B cell (primary cell): ENCODE data around the gene DNAH12. TPM values are rescaled to one million over a fixed set of nuclear protein-coding genes. Genes with fewer than 3 reads are reported as not detected.

Experiments used
- ATAC-seq: fragments of 200-7000 bp; cut with Tn5 transposase; one replicate; pipeline ENCODE4 v1.10.0; 2021; ENCODE audit warnings: low read depth, mild to moderate bottlenecking, moderate number of reproducible peaks, moderate library complexity
- CTCF ChIA-PET: fragments of 350-600 bp; sonication (Branson Sonifier 250); formaldehyde crosslinking; loops from one replicate; lab custom pipeline; 2021; ENCODE audit warnings: antibody characterized with exemption, inconsistent platforms; lab: Charles Lee
- POLR2A ChIA-PET: fragments of 350-600 bp; sonication (Branson Sonifier 250); formaldehyde crosslinking; loops from one replicate; lab custom pipeline; 2021; ENCODE audit warnings: antibody characterized with exemption; lab: Charles Lee
- DNase-seq: peaks from one replicate; pipeline ENCODE4 v3.0.0; 2013
- H2AFZ ChIP-seq: 2 replicates; pipeline ENCODE4 v1.6.1; 2012; ENCODE audit warnings: mild to moderate bottlenecking, low read depth, low read length; ENCODE audit not compliant: insufficient read depth, poor library complexity, severe bottlenecking
- H3K27ac ChIP-seq, 2 donors: 1 replicate in 1 of 2; 2 replicates in 1 of 2; pipeline ENCODE4 v1.5.1; 2012 to 2013; ENCODE audit warnings: low read length in 2 of 2, mild to moderate bottlenecking in 2 of 2, moderate library complexity in 1 of 2
- H3K27me3 ChIP-seq, 4 experiments: fragments of 200-600 bp in 1 of 4; sonication (generic) in 1 of 4; replicated peaks in 1 of 4; 1 replicate in 2 of 4; 2 replicates in 2 of 4; pipeline versions ENCODE4 v1.6.1 to v1.7.0; 2013 to 2016; ENCODE audit warnings: low read length in 3 of 4, mild to moderate bottlenecking in 2 of 4, mixed read lengths in 1 of 4, moderate library complexity in 1 of 4; ENCODE audit not compliant: insufficient read depth in 4 of 4, control insufficient read depth in 3 of 4; ENCODE audit errors: control extremely low read depth in 1 of 4
- H3K36me3 ChIP-seq, 2 experiments: replicated peaks in 1 of 2; 1 replicate in 1 of 2; 2 replicates in 1 of 2; pipeline versions ENCODE4 v1.6.1 to v1.7.1; 2013; ENCODE audit warnings: low read length in 1 of 2; ENCODE audit not compliant: insufficient read depth in 2 of 2, control insufficient read depth in 1 of 2; ENCODE audit errors: control extremely low read depth in 1 of 2, extremely low read depth in 1 of 2
- H3K4me1 ChIP-seq, 2 donors: fragments of 200-600 bp in 1 of 2; sonication (generic) in 1 of 2; 1 replicate in 1 of 2; 2 replicates in 1 of 2; pipeline versions ENCODE4 v1.5.1 to v1.6.1; 2013 to 2017; ENCODE audit warnings: low read length in 2 of 2; ENCODE audit not compliant: control insufficient read depth in 2 of 2, insufficient read depth in 2 of 2
- H3K4me2 ChIP-seq: replicated peaks from 2 replicates; pipeline ENCODE3; 2012; ENCODE audit warnings: mild to moderate bottlenecking, low read depth, low read length; ENCODE audit not compliant: poor library complexity, severe bottlenecking
- H3K4me3 ChIP-seq, 5 experiments: fragments of 200-600 bp in 1 of 5; sonication (generic) in 1 of 5; 1 replicate in 3 of 5; 2 replicates in 2 of 5; pipeline versions ENCODE4 v1.5.1 to v1.7.0; 2011 to 2016; ENCODE audit warnings: low read length in 4 of 5, mild to moderate bottlenecking in 4 of 5, low read depth in 2 of 5, control low read depth in 1 of 5, moderate library complexity in 1 of 5; ENCODE audit not compliant: insufficient read depth in 1 of 5; ENCODE audit errors: control extremely low read depth in 1 of 5, extremely low read depth in 1 of 5
- H3K79me2 ChIP-seq: fragments of 200-600 bp; sonication (generic); one replicate; pipeline ENCODE4 v1.6.0; 2016; ENCODE audit warnings: low read length; ENCODE audit not compliant: control insufficient read depth, insufficient read depth
- H3K9ac ChIP-seq: fragments of 200-600 bp; sonication (generic); 2 replicates; pipeline ENCODE4 v1.6.1; 2017; ENCODE audit warnings: mild to moderate bottlenecking, low read length, moderate library complexity
- H3K9me3 ChIP-seq, 3 donors: one replicate each; pipeline versions ENCODE4 v1.6.1 to v1.7.1; 2013; ENCODE audit warnings: low read length in 2 of 3; ENCODE audit not compliant: control insufficient read depth in 2 of 3, insufficient read depth in 1 of 3; ENCODE audit errors: control extremely low read depth in 1 of 3
- H4K20me1 ChIP-seq: 2 replicates; pipeline ENCODE4 v1.6.0; 2012; ENCODE audit warnings: mild to moderate bottlenecking, low read length; ENCODE audit not compliant: insufficient read depth, control insufficient read depth, poor library complexity, severe bottlenecking
- H3K27ac Mint-ChIP-seq: one replicate; pipeline ENCODE4 v1.8.0; 2021; ENCODE audit warnings: mixed read lengths
- H3K27me3 Mint-ChIP-seq: one replicate; pipeline ENCODE4 v1.8.0; 2021; ENCODE audit warnings: mixed read lengths
- H3K4me1 Mint-ChIP-seq: one replicate; pipeline ENCODE4 v1.8.0; 2021; ENCODE audit warnings: mixed read lengths
- H3K4me3 Mint-ChIP-seq: one replicate; pipeline ENCODE4 v1.8.0; 2021; ENCODE audit warnings: mixed read lengths
- H3K9me3 Mint-ChIP-seq: one replicate; pipeline ENCODE4 v1.8.0; 2022; ENCODE audit warnings: mixed read lengths; ENCODE audit not compliant: insufficient read depth
- CTCF ChIP-seq: fragments of 200-600 bp; IDR thresholded peaks from one replicate; pipeline ENCODE4 v1.8.0; 2022; ENCODE audit warnings: antibody characterized with exemption, mild to moderate bottlenecking
- EZH2 ChIP-seq: IDR thresholded peaks from 2 replicates; pipeline ENCODE4 v1.6.1; 2012; ENCODE audit warnings: borderline replicate concordance, low read depth, mild to moderate bottlenecking, moderate library complexity, low read length; ENCODE audit not compliant: insufficient read depth, poor library complexity, severe bottlenecking
- WGBS: methylation state at CpG from one replicate; pipeline ENCODE4 v1.1.5; 2013; ENCODE audit warnings: missing lambda C conversion rate; ENCODE audit not compliant: insufficient coverage; 5-methylcytosine and 5-hydroxymethylcytosine counted together
- intact Hi-C: fragments of 100-400 bp; cut with micrococcal nuclease; formaldehyde crosslinking; loops from one replicate; pipeline ENCODE4 v1.10.0; 2022
- polyA plus RNA-seq: library from polyadenylated mRNA; depleted of rRNA; stranded (reverse); fragments of >200 nt; gene quantifications from 2 replicates; pipeline ENCODE4 v1.2.3, GENCODE V29; 2012
- total RNA-seq, 2 donors: library from RNA; stranded (reverse); fragments of 120-200 nt in 1 of 2; gene quantifications; 1 replicate in 1 of 2; 2 replicates in 1 of 2; pipeline versions ENCODE4 v1.2.3 to v1.2.4, GENCODE V29; 2013 to 2022

The DNAH12 gene
- total and polyA plus RNA-seq, 2 donors (not counting 1 experiment from before 2014, with no cell fraction given), result 0.09 to 0.17 TPM

DNA sequence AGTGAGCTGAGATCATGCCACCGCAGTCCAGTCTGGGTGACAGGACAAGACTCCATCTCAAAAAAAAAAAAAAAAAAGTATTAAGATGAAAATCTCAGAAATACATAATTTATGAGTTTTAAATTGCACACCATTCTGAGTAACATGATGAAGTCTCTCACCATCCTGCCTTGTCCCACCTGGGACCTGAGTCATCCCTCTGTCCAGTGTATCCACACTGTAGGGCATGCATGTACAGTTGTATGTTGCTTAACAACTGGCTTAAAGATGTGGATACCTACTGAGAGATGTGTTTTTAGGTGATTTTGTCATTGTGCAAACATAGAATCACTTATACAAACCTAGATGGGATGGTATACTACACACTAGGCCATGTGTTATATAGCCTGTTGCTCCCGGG is 268.8 kb downstream of the DNAH12 start:
- H3K27me3 Mint-ChIP-seq, result no peaks in the 10 kb centered on the region
- CTCF ChIA-PET, result no interaction called here
- POLR2A ChIA-PET, result no interaction called here
- H3K4me2 ChIP-seq, result no peak overlapping the region
- H3K9me3 Mint-ChIP-seq, result peaks cover 3% of the 10 kb centered on the region
- H3K27ac ChIP-seq, result no peak overlapping the region
- H3K36me3 ChIP-seq, result peaks cover 9 to 16% of the 10 kb centered on the region in 2 experiments
- H3K4me3 ChIP-seq, result no peak overlapping the region
- no peaks in the 10 kb centered on the region for H3K27me3 ChIP-seq
- no peak overlapping the region for H2AFZ ChIP-seq
- peaks cover 0 to 12% (median 0%) of the 10 kb centered on the region in 3 donors for H3K9me3 ChIP-seq
- no peaks in the 10 kb centered on the region for H4K20me1 ChIP-seq
- no peaks in the 10 kb centered on the region for H3K4me1 ChIP-seq
- no peak overlapping the region for H3K4me3 Mint-ChIP-seq
- no peak for ATAC-seq
- DNase-seq, result no peak
- H3K27ac Mint-ChIP-seq, result no peak overlapping the region
- no peaks in the 10 kb centered on the region for H3K79me2 ChIP-seq
- intact Hi-C loops, result no loop called here
- H3K4me1 Mint-ChIP-seq, result no peaks in the 10 kb centered on the region
- H3K9ac ChIP-seq, result no peak overlapping the region
- no peak for TF ChIP-seq CTCF
- TF ChIP-seq EZH2, result no peak
- no CpG with 5 or more reads among the region's 2 CpGs for WGBS

DNA sequence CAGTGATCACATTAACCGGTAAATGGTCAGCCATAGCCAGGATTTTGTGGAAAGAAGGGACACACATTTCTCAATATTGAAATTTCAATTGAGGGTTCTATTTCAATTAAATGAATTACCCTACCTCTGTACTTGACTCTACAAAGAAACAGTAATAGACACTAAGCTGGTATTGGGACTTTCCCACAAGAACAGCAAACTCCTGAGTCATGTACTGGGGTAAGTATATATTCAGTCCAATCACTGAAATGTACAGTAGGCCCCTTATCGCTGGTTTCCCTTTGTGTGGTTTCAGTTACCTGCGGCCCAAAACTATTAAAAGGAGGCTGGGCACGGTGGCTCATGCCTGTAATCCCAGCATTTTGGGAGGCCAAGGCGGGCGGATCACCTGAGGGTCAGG is 269.3 kb downstream of the DNAH12 start:
- ATAC-seq, result no peak
- H3K9me3 ChIP-seq, result peaks cover 0 to 8% (median 0%) of the 10 kb centered on the region in 3 donors
- H3K27ac Mint-ChIP-seq, result no peak overlapping the region
- no peaks in the 10 kb centered on the region for H3K4me1 Mint-ChIP-seq
- no peak overlapping the region for H2AFZ ChIP-seq
- no peak overlapping the region for H3K27ac ChIP-seq
- 98% methylated on average over 5 of the region's 6 CpGs for WGBS
- H3K4me3 Mint-ChIP-seq, result no peak overlapping the region
- H3K27me3 Mint-ChIP-seq, result no peaks in the 10 kb centered on the region
- no peaks in the 10 kb centered on the region for H3K27me3 ChIP-seq
- CTCF ChIA-PET, result no interaction called here
- no peak overlapping the region for H3K4me3 ChIP-seq
- no peaks in the 10 kb centered on the region for H4K20me1 ChIP-seq
- no peaks in the 10 kb centered on the region for H3K9me3 Mint-ChIP-seq
- intact Hi-C loops, result no loop called here
- H3K4me1 ChIP-seq, result no peaks in the 10 kb centered on the region
- H3K4me2 ChIP-seq, result no peak overlapping the region
- no peak overlapping the region for H3K9ac ChIP-seq
- POLR2A ChIA-PET, result no interaction called here
- DNase-seq, result no peak
- no peaks in the 10 kb centered on the region for H3K79me2 ChIP-seq
- peaks cover 15 to 16% of the 10 kb centered on the region in 2 experiments for H3K36me3 ChIP-seq
- TF ChIP-seq EZH2, result no peak
